OCI-M2 (cell line): ENCODE results near the gene PCBP4.

Experiments
- DNase-seq: peaks from one replicate; lab custom pipeline; 2025; ENCODE audit not compliant: unreplicated experiment; lab: John Stamatoyannopoulos, UW

PCBP4 gene

GRCh38 chr3:51921081-51921578 is 46.1 kb downstream of the PCBP4 start:
- no peak for DNase-seq

GRCh38 chr3:51916418-51916817 is 50.8 kb downstream of the PCBP4 start:
- DNase-seq: no peak

- no peak for DNase-seq
Measured at GRCh38 chr3:51908026-51908425, 59.2 kb downstream of the PCBP4 start.
